Stimulated activated CD8-positive, alpha-beta memory T cell treated with anti-CD3 and anti-CD28 coated beads, Interleukin-2, amount 100 ng/mL, for 1 hour (primary cell): ENCODE data around the gene HOXA13.

ENCODE experiments used
- DNase-seq, 2 donors: peaks; one replicate each; pipeline ENCODE4 v3.0.0-alpha.2; 2020; ENCODE audit warnings: low read depth in 2 of 2

HOXA13 gene

DNA sequence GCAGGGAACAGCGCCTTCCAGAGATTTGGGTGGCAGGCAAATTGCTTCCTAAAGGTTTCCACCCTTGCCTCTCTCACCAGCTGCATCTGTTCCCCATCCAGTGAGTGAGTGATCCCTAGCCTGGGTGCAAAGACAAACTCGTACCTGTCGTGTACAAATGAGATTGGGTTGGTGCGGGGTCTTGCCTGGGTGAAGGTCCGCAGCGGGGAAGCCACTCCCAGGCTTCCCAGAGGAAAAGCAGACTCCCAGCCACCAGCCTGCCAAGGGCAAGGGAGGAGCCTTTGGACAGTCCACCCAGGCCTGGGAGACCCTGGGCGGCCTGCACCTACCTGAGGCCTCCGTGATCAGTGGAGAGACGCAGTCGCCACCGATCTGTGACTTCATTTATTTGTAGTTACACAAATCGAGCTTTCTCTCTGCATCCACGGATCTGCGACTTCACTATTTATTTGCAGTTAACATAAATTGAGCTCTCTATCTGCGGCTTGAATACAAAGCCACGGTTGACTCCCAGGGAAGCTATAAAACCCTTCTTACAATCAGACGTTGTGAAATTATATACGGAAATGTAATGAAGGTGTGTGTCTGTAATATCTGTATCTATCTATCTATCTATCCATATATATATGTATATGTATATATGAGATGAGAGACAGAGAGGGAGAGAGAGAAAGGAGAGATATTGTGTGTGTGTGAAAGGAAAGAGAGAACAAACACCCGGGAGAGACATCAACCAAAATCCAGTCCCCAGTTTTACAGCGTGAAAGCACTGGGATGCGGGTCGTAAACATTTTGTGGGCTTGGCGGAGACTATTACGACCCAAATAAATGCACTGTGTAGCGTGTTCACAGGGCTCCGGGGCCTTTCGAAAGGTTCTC, 40.4 kb downstream of the HOXA13 start:
- DNase-seq, result no peak

GRCh38 chr7:27158436-27159265, 41.2 kb downstream of the HOXA13 start:
- no peak for DNase-seq

DNA sequence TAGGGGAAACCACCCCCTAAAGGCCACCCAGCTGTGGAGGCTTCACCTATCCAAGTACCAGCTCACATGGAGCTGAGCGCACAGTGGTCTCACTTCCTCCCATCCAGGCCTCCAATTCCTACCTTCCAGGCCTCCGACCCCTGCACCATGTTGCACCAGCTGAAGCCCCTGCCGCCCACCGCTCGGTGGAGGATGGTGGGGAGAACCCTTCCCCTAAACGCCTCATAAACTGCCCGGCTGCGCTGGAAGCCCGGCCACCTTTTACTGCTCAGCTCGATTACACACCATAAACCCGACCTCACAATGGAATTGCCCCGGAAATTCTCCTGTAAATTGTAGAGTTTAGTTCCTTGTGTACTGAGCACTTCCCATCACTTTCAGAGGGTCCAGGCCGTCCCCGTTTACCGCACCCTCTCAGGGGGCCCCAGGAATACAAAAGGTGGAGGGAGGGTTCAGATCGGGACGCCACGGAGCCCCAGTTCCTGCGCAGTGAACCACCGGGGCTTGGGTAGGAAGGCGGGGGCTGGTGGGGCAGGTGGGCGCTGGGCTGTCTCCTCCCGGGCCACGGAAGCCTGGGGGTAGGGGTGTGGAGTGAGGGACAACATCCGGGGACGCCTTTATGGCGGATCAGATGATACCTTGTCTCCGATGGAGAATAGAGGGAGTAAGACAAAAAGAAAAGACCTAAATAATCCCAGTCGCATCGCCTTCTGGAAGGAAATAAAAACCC, 42.0 kb downstream of the HOXA13 start:
- DNase-seq, result no peak

DNA sequence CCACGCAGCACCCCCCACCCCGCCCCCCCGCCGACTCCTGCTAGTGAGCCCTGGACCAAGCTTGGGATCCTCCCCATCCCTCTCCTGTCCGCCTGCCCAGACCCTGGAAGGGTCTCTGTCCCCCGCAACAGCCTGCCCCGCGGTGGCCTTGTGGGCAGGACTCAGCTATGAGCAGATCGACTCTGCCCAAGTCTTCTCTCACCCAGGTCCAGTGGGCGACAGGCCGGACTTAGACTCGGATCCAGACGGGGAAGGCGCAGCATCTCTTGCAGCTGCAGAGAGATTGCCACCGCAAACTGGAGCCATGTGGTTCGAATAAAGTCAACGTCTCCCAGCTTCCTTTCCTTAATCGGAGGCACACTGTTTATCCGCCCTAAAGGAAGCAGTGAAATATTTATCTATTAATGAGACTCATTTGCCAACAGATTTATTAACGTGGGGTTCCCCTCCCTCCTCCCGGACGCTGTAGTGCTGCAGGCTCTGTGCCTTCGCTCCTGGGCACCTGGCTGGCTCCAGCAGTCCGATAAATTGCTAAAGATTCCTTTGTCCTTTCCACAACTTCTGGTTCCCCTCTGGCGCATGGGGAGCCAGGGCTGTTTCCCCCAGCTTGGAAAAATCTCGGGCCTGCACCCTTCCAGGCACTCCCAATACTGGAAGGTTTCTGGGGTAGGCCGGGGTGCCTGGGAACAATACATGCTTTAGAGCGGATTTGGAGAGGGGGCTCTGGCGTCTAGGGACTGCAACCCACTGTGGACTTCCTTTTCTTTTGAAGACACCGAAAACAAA, 42.8 kb downstream of the HOXA13 start:
- DNase-seq, result no peak

DNA sequence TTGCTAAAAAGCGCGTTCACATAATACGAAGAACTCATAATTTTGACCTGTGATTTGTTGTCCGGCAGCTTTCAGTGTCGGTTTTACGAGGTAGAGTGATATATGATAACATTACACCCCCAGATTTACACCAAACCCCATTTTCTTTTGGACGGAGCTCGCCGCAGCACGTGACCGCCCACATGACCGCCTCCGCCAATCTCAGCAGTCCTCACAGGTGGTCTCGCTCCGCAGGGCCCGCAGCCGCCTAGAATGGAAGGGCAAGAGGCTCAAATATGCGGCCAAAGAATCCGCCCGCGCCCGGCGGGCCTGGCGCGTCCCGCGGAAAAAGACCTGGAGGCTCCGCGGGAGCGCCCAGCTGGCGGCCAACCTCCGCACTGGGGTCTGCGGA, 43.4 kb downstream of the HOXA13 start, which contains the start of gene HOXA7:
Gene HOXA7 (minus strand): TSS at position 168 of the 391 bp plus-strand sequence. CDS start 130 bp downstream, at position 38.
- no peak for DNase-seq

DNA sequence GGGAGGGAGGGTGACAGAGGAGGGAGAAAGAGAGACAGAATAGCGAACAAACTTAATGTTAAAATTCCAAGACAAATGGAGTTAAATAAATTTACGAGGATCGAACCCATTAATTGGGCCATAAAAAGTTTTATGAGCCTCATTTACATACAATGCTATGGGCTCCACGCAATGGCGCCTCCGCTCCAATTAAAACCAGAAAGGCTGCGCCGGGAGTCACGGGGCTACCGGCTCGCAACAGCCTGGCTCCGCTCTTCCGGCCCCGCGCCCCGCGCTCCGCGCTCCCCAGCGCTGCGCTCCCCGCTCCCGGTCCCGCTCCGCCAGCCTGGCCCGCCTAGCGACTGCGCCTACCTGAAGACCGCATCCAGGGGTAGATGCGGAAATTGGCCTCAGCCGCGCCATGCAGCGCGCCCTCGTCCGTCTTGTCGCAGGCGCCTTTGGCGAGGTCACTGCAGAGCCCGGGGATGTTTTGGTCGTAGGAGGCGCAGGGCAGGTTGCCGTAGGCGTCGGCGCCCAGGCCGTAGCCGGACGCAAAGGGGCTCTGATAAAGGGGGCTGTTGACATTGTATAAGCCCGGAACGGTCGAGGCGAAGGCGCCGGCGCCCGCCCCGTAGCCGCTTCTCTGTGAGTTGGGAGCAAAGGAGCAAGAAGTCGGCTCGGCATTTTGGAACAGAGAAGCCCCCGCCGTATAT, 43.9 kb downstream of the HOXA13 start:
- DNase-seq, result no peak

GRCh38 chr7:27154901-27155815, 44.7 kb downstream of the HOXA13 start:
- no peak for DNase-seq

- DNase-seq, result no peak
Measured at GRCh38 chr7:27154369-27154768, 45.5 kb downstream of the HOXA13 start.

GRCh38 chr7:27153526-27153925, 46.4 kb downstream of the HOXA13 start:
- no peak for DNase-seq

DNA sequence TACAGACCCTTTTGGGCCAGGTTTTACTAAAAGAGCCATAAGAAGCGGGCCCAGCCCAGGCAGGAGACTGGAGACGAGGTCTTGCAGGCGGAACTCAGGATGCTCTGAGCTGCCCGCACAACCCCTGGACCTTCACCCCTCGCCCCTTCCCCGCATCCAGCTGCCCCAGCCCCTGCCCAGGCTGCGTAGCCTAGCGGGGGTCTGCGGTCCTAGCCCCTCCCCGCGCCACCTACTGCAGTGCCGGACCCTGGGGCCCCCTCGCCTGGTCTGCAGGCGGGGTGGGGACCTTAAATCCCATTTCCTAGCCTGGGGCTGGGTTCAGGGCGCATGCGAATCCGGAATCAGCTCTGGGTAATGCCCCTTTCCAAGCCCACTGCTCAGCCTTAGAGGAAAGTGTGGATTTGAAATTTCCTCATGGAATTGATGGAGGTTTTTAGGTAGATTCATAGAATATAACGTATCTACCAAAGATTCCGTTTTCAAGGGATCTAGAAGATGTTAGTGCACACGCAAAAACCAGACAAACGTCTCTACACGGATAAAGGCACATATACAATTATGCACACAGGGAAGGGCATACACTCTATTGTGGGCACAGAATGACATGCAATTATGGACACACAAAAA, 47.0 kb downstream of the HOXA13 start:
- DNase-seq, result no peak

DNA sequence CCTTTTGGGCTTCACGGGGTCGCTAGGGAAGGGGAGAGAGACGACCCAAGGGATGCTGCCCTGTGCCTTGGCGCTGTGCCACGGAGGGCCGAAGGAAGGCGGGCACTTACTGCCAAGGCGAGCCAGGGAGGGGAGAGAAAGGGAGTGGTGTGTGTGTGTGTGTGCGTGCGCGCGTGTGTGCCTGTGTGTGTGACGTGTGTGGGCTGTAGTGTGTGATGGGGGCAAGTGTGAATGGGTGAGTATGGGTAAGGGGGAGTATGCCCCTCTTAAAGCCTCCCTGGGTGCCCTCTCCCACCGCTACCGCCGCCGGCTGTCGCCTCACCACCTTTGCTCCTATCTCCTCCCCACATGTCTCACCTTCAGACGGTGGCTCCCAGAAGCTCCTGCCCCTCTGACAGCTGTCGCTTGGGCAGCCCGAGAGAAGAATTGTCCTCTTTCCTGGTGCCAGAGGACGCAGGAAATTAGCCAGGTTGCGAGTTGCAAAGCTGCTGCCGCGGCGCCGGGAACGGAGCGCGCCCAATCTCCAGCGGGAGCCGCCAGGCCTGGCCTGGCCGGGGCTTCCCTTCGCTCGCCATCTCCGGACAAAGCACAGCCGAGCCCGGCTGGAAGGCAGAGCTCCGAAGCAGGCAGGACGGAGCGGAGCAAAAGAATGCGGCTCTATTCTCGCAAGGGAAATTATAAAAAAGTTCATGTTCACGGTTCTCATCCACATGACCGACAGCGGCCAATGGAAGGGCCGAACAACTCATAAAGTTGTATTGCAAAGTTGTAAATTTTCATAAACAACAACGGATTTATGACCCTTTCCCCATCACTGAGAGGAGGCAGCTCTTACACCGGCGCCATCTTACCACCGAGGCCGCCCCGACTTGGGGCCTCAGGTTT, 47.7 kb downstream of the HOXA13 start, which contains the start of gene HOXA3:
Gene HOXA3 (minus strand): TSS at position 653 of the 885 bp plus-strand sequence. CDS start 41,943 bp downstream, outside the sequence.
- no peak for DNase-seq

DNA sequence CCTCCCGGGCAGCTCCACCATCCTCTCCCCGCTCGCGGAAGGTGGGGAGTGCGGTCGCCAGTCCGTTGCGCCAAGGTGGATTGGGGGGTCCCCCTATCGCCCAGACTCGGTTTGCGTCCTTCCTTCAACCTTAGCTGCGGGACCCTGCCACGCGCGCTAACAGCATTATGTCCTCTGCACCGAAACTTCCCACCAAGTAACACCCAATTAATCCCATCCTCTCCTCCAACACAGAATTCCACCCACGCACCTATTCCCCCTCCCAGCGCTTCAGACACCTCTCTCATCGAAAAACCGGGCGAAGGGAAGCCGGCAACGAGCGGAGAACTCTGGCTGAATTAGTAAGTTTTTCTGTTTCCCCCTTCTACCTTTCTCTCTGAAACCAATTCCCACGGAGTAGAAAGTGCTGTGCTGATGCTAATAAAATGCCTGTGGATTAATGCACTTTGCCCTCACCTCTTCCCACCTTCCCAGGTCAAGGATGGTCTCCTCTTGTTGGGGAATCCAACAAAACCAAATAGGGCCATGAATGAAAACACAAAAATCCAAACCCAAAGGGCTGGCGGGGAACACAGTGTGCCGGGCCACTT, 48.5 kb downstream of the HOXA13 start:
- DNase-seq, result no peak

DNA sequence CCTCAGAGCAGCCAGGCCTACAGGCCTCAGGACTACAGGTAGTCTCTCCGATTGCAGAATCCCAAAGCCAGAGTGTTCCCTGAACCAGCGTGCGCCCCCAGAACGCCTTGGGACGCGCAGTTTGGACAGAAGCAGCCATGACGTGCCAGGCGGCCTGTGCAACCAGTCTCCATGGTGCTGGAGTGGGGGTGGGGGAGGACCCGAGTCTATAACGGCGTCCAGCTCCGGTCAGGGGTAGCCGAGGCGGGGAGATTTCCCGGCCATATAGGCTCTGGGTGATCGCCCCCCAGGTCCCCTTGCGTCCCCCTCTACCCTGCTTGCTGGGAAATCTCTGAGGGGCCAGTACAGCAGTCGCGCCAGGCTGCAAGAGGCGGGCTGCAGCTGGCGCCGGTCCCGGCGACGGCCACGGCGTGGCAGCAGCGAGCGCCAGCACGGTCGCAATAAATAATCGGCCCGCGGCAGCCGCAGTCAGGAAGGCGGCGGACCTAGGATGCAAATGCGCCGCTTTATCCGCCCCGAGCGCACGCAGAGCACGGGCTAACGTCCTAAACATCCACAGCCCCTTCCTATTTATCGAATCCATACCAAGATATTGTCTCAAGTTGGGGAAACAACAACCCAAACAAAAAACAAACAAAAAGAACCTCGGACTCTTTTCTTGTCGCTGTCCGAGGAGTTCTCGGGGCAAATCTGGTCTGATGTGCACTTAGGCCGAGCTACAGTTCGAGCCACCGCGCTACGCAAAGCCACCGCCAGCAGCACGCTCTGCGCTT, 49.1 kb downstream of the HOXA13 start:
- peak in 1 of 2 donors; percentile 40 for DNase-seq

GRCh38 chr7:27149842-27150567, 49.9 kb downstream of the HOXA13 start:
- no peak for DNase-seq

- DNase-seq, result no peak
Measured at GRCh38 chr7:27148756-27149641, 50.9 kb downstream of the HOXA13 start.
